MG63 (cell line): ENCODE results near the gene RBM26. TPM values are rescaled to one million over a fixed set of nuclear protein-coding genes. Genes with fewer than 3 reads are reported as not detected.

Experiments used
- DNase-seq: peaks from one replicate; pipeline ENCODE4 v3.0.0-alpha.2; 2020
- H3K27me3 ChIP-seq: fragments of 250-450 bp; sonication (Bioruptor Pico); 2 replicates; pipeline ENCODE4 v1.5.1; 2020; ENCODE audit warnings: mild to moderate bottlenecking, moderate library complexity
- H3K36me3 ChIP-seq: fragments of 250-450 bp; sonication (Bioruptor Pico); 2 replicates; pipeline ENCODE4 v1.5.1; 2020; ENCODE audit warnings: mild to moderate bottlenecking, moderate library complexity
- H3K4me3 ChIP-seq: fragments of 250-450 bp; sonication (Bioruptor Pico); 2 replicates; pipeline ENCODE4 v1.5.1; 2020; ENCODE audit warnings: mild to moderate bottlenecking, moderate library complexity
- H3K9me3 ChIP-seq: fragments of 250-450 bp; sonication (Bioruptor Pico); 2 replicates; pipeline ENCODE4 v1.5.1; 2020; ENCODE audit warnings: mild to moderate bottlenecking, moderate library complexity
- total RNA-seq: library from RNA; depleted of rRNA; stranded (reverse); fragments of >200 nt; shearing (Covaris generic); gene quantifications from 2 replicates; pipeline ENCODE4 v1.2.3, GENCODE V29; 2014; ENCODE audit warnings: low replicate concordance

Gene RBM26
- total RNA-seq, 1 experiment from 2014 or later, result 22.7 TPM

- Histone ChIP-seq H3K4me3 (no peak overlapping the region), H3K36me3 (no peaks in the 10 kb centered on the region), H3K27me3 (no peaks in the 10 kb centered on the region), H3K9me3 (no peaks in the 10 kb centered on the region)
- no peak for DNase-seq
Measured at GRCh38 chr13:79429309-79429708, 23.3 kb upstream of the RBM26 start.

GRCh38 chr13:79427883-79428282 lies 21.8 kb upstream of the RBM26 start:
- no peak for DNase-seq
- no peaks in the 10 kb centered on the region for H3K36me3 ChIP-seq
- H3K27me3 ChIP-seq, result no peaks in the 10 kb centered on the region
- H3K9me3 ChIP-seq, result no peaks in the 10 kb centered on the region
- no peak overlapping the region for H3K4me3 ChIP-seq

DNA sequence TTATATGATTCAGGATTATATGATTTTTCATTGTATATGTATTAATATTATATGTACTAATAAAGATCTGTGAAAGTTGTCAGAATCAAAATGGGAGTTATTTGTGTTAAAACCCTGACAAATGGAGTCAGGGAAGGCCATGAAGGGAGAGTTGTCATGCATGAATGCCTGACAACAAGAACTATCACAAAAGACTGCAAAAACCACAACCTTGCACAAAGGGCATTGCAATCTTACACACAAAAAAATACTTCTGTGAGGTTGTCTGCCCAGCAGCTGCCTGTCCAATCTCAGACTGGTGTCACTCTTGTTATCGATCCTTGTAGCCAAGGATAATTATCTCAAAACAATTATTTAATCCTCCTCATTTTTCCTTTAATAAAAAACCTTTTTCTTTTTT lies 21.2 kb upstream of the RBM26 start:
- DNase-seq, result no peak
- no peak overlapping the region for H3K4me3 ChIP-seq
- H3K36me3 ChIP-seq, result no peaks in the 10 kb centered on the region
- no peaks in the 10 kb centered on the region for H3K9me3 ChIP-seq
- H3K27me3 ChIP-seq, result no peaks in the 10 kb centered on the region

GRCh38 chr13:79423801-79424642 lies 18.0 kb upstream of the RBM26 start:
- Histone ChIP-seq H3K27me3 (no peaks in the 10 kb centered on the region), H3K36me3 (no peaks in the 10 kb centered on the region), H3K9me3 (no peaks in the 10 kb centered on the region), H3K4me3 (no peak overlapping the region)
- DNase-seq, result no peak

DNA sequence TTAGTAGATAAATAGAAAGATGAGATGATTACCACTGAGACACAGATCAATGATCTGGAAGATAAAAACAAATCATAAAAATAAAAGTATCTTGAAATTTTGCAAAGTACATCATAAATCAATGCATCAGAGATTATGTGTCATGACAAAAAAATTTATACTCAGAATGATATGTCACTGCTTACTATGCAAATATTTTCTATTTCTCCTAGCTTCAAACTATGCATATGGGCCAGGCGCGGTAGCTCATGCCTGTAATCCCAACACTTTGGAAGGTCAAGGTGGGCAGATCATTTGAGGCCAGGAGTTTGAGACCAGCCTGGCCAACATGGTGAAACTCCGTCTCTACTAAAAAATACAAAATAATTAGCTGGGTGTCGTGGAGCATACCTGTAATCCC lies 17.3 kb upstream of the RBM26 start:
- no peak overlapping the region for H3K4me3 ChIP-seq
- no peak for DNase-seq

GRCh38 chr13:79419365-79419764 lies 13.3 kb upstream of the RBM26 start:
- no peaks in the 10 kb centered on the region for H3K27me3 ChIP-seq
- no peaks in the 10 kb centered on the region for H3K9me3 ChIP-seq
- no peak overlapping the region for H3K4me3 ChIP-seq
- DNase-seq, result no peak
- no peaks in the 10 kb centered on the region; the same call in 1 of the 2 replicates for H3K36me3 ChIP-seq

More for the DNA sequence above, 17.3 kb upstream of the RBM26 start:
- Histone ChIP-seq H3K27me3 (no peaks in the 10 kb centered on the region), H3K9me3 (no peaks in the 10 kb centered on the region), H3K36me3 (no peaks in the 10 kb centered on the region)

DNA sequence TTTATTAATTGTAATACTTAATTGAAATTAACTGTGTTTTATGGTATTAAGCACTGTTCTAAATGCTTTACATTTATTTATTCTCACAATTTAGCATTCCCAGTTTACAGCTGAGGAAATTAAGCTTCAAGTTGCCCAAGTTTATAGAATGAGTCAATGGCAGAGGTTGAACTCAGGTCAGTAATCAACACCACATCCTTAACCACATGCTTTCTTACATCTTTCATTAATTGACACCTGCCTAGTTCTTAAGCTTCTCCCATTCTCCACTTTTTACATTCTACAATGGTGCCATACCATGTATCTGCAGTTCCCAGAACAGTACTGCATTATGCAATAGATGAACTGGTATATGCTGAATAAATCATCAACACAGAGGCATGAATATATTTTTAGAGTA lies 11.7 kb upstream of the RBM26 start:
- Histone ChIP-seq H3K4me3 (no peak overlapping the region), H3K27me3 (no peaks in the 10 kb centered on the region), H3K36me3 (no peaks in the 10 kb centered on the region; the same call in 1 of the 2 replicates), H3K9me3 (no peaks in the 10 kb centered on the region)
- DNase-seq, result no peak

DNA sequence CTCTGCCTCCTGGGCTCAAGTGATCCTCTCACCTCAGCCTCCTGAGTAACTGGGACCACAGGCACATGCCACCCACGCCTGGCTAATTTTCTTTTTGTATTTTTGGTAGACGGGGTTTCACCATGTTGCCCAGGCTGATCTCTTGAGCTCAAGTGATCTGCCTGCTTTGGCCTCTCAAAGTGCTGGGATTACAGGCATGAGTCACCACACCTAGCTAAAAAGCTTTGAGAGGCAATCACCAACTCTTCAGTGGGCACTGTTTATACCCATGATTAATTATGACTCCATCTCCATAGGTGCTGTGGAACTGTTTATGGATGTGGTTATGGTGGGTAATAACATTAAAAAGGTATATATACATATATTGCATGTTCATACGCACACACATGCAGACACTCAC lies 7.5 kb upstream of the RBM26 start:
- Histone ChIP-seq H3K4me3 (no peak overlapping the region), H3K36me3 (no peaks in the 10 kb centered on the region; the same call in none of the 2 replicates), H3K9me3 (no peaks in the 10 kb centered on the region), H3K27me3 (no peaks in the 10 kb centered on the region)
- no peak for DNase-seq

DNA sequence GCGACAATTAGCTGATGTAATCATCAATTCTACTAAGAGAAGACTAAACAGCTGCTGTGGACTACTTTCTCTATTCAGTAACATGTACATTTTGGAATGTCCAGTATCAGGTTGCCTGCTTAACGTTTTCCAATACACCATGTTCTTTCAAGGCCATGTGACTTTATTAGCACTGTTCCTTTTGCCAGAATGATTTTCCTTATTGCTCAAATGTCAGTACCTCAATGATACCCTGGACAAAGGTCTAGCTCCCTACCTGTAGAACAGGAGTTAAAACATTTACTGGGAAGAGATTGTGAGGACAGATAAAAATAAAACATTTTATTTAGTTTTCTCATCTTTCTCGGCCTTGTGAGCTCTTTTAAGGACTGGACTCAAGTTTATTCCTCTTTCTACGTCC lies 3.8 kb upstream of the RBM26 start:
- no peaks in the 10 kb centered on the region for H3K27me3 ChIP-seq

GRCh38 chr13:79407349-79407979 lies 1.4 kb upstream of the RBM26 start:
- DNase-seq, result no peak
- no peaks in the 10 kb centered on the region for H3K27me3 ChIP-seq
- H3K4me3 ChIP-seq, result peak overlapping the region; percentile 97
- H3K36me3 ChIP-seq, result peaks cover 16% of the 10 kb centered on the region
- no peaks in the 10 kb centered on the region for H3K9me3 ChIP-seq

More for the DNA sequence above, 3.8 kb upstream of the RBM26 start:
- Histone ChIP-seq H3K4me3 (no peak overlapping the region), H3K9me3 (no peaks in the 10 kb centered on the region), H3K36me3 (peaks cover 5% of the 10 kb centered on the region)
- no peak for DNase-seq

- DNase-seq, result no peak
- peaks cover 23% of the 10 kb centered on the region for H3K36me3 ChIP-seq
- no peaks in the 10 kb centered on the region for H3K9me3 ChIP-seq
- no peaks in the 10 kb centered on the region for H3K27me3 ChIP-seq
- H3K4me3 ChIP-seq, result peak overlapping the region; percentile 97
Measured at GRCh38 chr13:79406597-79406908, 498 bp upstream of the RBM26 start.

- no peaks in the 10 kb centered on the region for H3K9me3 ChIP-seq
- H3K4me3 ChIP-seq, result peak overlapping the region; percentile 97
- H3K36me3 ChIP-seq, result peaks cover 34% of the 10 kb centered on the region
- DNase-seq, result peak; percentile 6
- no peaks in the 10 kb centered on the region for H3K27me3 ChIP-seq
Measured at GRCh38 chr13:79405501-79405830, 589 bp downstream of the RBM26 start.

DNA sequence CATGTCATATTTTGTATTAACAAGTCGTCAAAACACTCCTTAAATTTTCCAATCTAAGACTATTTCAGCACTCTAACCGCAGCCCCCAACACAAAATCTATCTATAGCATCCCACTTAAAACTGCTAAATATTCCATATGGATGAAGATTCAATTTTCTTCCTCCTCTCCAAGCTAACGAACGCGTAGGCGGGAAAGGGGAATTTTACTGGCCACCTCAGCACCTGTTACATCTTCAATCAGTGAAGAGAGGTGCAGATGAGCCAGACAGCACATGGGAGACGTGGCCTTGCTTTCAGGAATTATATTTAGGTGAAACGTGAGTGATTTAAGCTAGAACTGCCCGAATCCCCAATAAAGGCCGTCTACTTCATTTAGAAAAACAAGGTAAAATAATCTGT lies 1.1 kb downstream of the RBM26 start:
- peaks cover 39% of the 10 kb centered on the region for H3K36me3 ChIP-seq
- peak overlapping the region; percentile 97 for H3K4me3 ChIP-seq
- H3K27me3 ChIP-seq, result no peaks in the 10 kb centered on the region
- DNase-seq, result no peak
- no peaks in the 10 kb centered on the region for H3K9me3 ChIP-seq

- Histone ChIP-seq H3K9me3 (no peaks in the 10 kb centered on the region), H3K36me3 (peaks cover 45% of the 10 kb centered on the region), H3K27me3 (no peaks in the 10 kb centered on the region), H3K4me3 (peak overlapping the region; percentile 97)
- DNase-seq, result no peak
Measured at GRCh38 chr13:79404361-79404760, 1.7 kb downstream of the RBM26 start.

GRCh38 chr13:79403113-79403512 lies 2.9 kb downstream of the RBM26 start:
- Histone ChIP-seq H3K36me3 (peaks cover 57% of the 10 kb centered on the region), H3K9me3 (peaks cover 3% of the 10 kb centered on the region; the same call in 1 of the 2 replicates), H3K27me3 (no peaks in the 10 kb centered on the region), H3K4me3 (peak overlapping the region; percentile 1; the same call in 1 of the 2 replicates)
- DNase-seq, result no peak

GRCh38 chr13:79402679-79403078 lies 3.4 kb downstream of the RBM26 start:
- DNase-seq, result no peak
- H3K4me3 ChIP-seq, result no peak overlapping the region
- no peaks in the 10 kb centered on the region for H3K27me3 ChIP-seq
- peaks cover 62% of the 10 kb centered on the region for H3K36me3 ChIP-seq
- H3K9me3 ChIP-seq, result peaks cover 7% of the 10 kb centered on the region; the same call in 1 of the 2 replicates

- Histone ChIP-seq H3K9me3 (peaks cover 8% of the 10 kb centered on the region; the same call in 1 of the 2 replicates), H3K27me3 (no peaks in the 10 kb centered on the region), H3K4me3 (no peak overlapping the region), H3K36me3 (peaks cover 65% of the 10 kb centered on the region)
- no peak for DNase-seq
Measured at GRCh38 chr13:79402074-79402635, 3.9 kb downstream of the RBM26 start.
